GM21619 (cell line): Measurements from ENCODE around the gene PGBD5.

Source experiments
- ATAC-seq: cut with Tn5 transposase; IDR thresholded peaks from one replicate; pipeline ENCODE4 v1.9.1; 2021; ENCODE audit not compliant: unreplicated experiment

Gene PGBD5

GRCh38 chr1:230327892-230328284 lies 98.2 kb downstream of the PGBD5 start:
- ATAC-seq: no peak

- no peak for ATAC-seq
These were observed 98.9 kb downstream of the PGBD5 start for GRCh38 chr1:230326971-230327891.

GRCh38 chr1:230323686-230324085 lies 102.4 kb downstream of the PGBD5 start:
- no peak for ATAC-seq

DNA sequence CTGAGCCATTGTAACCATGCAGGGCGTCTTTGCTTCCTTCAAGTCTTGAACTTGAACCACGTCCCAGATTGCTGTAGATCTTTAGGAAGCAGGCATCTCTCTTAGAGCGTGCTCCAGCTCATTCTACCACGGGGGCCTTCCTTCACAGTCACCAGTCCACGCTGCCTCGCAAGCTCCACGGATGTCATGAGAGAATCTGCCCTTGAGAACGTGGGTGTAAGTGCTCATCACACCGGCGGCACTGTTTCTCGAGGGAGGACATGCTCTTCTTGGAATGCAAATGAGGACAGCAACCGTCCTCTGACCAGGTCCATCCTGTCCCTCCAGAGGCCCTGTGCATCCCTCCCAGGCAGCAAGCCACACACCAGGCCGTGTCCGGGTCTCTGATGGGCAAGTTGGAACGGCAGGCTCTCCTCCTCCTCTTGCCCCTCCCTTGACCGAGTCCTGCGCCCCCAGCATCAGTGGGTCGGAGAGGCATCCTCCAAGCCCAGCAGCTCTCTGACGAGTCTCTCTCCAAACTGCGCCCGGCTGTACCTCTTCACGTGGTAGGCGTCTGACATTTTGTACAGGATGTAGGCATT lies 103.1 kb downstream of the PGBD5 start:
- no peak for ATAC-seq

- no peak for ATAC-seq
These were observed 103.7 kb downstream of the PGBD5 start for GRCh38 chr1:230322421-230322756.

DNA sequence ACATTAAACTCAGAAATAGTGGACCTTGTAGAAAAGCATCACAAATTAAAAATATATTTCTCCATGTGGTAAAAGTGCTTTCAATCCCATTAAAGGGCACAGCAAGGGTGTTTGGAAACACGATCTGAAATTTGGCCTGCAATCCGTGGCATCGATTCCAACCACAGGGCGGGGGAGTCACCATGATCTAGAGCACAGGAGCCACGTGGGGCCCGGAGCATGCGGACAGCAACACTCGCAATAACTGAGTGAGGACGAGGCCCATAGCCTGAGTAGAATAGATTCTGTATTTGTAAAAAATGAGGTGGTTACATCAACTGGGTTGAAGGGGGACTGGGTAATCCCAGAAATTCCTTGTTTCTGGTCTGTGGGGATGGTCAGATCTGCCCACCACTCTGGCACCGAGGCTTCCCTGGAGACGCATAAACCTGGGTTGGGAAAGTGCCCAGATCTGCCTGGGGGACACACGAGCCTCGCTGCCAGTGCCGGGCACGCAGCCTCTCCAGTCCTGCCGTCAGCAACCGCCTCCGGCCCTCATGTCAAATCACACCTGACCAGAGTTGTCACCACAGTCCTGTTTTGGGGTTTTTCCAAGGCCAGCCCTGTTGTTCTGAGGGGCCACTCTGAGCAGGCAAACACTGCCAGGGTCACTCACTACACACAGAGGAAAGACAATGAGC lies 104.3 kb downstream of the PGBD5 start:
- no peak for ATAC-seq

DNA sequence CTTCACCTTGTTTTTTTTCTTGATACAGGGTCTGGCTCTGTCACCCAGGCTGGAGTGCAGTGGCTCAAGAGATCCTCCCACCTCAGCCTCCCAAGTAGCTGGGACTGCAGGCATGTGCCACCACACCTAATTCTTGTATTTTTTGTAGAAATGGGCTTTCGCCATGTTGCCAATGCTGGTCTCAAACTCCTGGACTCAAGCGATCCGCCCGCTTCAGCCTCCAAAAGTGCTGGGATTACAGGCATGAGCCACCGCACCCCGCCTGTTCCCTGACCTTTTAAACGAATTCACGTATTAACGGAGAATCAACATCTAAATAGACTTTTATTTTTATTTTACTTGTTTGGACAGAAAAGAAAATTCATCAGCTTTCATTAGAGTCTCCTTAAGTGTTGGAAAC lies 104.8 kb downstream of the PGBD5 start:
- no peak for ATAC-seq

DNA sequence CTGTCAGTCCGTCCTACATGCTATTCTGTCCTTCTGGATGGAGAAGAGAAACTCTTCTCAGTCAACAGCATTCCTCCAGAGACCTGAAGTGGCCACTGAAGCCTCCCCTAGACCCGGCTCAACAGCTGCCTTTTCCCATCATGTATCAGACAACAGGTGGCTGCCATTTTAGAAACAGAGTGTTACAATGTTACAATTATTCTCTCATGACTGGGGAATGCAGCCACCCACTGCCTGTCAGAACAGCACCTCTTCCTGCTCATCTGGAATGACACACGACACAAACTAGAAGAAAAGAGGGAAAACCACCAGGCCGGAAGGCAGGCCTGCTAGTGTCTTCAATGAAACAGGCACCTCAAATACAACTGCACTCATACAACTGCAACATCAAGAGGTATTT lies 105.3 kb downstream of the PGBD5 start:
- ATAC-seq: no peak

- ATAC-seq: no peak
These were observed 107.0 kb downstream of the PGBD5 start for GRCh38 chr1:230319014-230319747.

DNA sequence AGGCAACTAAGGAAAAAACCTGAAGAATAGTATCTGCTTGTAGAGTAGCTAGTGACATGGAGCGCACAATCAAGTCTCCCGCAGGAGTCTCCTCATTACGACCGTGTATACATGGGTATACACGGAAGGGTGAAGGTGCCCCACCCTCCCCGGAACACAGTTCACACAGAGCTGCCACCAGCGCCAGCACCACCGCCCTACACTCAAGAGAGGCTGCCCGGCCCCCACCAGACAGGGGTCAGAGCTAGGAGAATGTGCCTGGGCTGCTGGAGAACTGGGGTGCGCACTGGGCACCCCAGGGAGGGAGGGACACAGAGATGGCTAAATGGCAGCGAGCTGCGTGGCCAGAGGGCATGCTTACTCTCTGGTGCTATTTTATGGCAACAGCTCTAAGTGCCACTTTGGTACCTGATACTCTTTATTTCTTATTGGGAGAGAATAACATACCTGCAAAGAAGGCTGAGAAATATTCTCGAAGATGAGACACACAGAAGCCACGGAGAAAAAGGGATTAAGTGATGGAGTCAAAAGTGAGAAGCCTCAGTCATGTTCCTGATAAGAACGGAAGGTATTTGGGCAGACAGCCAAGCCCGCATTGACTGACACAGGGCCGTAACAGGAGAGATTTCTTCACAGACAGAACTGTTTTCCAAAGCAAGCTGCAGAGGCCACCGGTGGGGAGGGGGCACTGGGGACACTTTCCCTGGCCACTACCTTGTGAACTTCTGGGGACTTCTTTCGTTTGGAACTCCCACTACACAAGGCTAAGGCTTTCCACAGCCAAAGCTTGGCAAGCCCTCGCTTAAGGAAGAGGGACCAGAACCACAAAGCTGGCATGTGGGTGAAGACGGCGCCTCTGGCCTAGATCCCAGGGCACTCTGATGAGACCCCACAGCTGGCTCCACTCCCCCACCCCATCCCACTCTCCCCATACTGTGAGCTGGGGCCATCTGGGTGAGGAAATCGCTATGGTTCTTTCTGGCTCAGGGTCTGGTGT lies 108.0 kb downstream of the PGBD5 start:
- no peak for ATAC-seq

- ATAC-seq: no peak
These were observed 109.0 kb downstream of the PGBD5 start for GRCh38 chr1:230316864-230317745.

DNA sequence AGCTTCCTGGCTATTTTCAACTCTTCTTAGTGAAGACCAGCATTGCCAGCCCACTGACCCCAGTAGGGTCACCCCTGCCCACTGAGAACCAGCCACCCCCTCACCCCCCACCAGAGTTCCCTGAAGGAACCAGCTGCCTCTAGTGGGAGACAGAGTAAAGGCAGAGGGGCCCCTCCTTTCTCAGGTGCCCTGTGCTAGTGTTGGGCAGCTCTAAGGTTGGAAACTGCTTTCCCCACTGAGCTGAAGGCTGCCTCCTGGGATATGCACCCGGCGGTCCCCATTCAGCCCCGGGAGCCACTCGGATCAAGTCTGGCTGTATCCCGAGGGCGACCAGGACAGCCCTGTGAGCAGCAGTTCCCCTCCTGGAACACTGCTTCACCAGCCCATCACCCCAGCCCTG lies 111.0 kb downstream of the PGBD5 start:
- ATAC-seq: no peak

- ATAC-seq: no peak
These were observed 112.0 kb downstream of the PGBD5 start for GRCh38 chr1:230314142-230314470.

DNA sequence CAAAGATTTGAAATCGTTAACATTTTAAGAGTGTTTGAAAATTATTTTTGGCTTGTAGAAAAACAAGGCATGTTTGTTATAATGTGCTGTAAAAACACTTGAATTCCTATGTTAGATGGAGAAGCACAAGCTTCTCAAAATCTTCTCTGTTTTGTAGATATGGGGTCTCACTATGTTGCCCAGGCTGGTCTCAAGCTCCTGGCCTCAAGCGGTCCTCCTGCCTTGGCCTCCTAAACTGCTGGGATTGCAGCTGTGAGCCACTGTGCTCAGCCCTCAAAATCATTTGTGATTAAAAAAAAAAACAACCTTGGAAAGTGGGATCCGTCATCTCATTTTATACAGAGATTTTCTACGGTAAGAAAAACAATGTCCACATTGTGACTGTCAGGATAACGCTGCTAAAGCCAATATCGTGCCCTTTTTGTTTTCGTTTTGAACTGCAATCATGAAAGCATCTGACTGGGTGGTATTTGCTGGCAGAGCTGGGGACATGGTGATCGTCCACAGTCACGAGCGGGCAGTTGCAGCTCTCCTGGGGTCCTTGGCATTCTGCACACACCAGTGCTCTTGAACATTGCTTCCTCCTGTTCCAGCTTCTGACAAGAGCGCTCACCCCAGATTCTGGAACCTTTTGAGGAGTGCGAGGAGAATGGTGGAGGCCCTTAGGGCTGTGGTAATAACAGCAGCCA lies 112.5 kb downstream of the PGBD5 start:
- no peak for ATAC-seq

- no peak for ATAC-seq
These were observed 113.5 kb downstream of the PGBD5 start for GRCh38 chr1:230312676-230313075.

GRCh38 chr1:230310381-230311163 lies 115.6 kb downstream of the PGBD5 start:
- ATAC-seq: peak; percentile 43

DNA sequence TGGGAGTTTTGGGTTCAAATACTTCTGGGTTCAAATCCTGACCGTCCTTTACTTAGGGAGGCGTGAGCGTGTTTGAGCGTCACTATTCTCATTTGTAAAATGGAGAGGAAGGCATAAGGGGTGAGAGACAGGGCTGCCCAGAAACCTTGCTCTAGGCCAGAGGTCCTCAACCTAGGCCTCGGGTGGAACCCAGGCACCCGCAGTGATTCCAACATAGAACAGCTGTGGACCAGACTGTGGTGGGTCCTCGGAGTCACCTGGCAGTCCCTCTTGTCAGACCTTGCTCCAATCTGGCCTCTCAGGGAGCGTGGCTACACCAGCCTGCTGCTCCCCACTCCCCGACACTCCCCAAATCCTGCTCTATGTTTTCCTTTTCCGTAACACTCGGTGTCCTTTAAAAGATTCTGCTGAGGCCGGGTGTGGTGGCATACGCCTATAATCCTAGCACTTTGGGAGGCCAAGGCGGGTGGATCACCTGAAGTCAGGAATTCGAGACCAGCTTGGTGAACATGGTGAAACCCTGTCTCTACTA lies 116.4 kb downstream of the PGBD5 start:
- no peak for ATAC-seq

- ATAC-seq: no peak
These were observed 117.3 kb downstream of the PGBD5 start for GRCh38 chr1:230308821-230309220.
